ENCODE measurements around the gene YLPM1. TPM values are rescaled to one million over a fixed set of nuclear protein-coding genes. Genes with fewer than 3 reads are reported as not detected.

The YLPM1 gene, protein sequence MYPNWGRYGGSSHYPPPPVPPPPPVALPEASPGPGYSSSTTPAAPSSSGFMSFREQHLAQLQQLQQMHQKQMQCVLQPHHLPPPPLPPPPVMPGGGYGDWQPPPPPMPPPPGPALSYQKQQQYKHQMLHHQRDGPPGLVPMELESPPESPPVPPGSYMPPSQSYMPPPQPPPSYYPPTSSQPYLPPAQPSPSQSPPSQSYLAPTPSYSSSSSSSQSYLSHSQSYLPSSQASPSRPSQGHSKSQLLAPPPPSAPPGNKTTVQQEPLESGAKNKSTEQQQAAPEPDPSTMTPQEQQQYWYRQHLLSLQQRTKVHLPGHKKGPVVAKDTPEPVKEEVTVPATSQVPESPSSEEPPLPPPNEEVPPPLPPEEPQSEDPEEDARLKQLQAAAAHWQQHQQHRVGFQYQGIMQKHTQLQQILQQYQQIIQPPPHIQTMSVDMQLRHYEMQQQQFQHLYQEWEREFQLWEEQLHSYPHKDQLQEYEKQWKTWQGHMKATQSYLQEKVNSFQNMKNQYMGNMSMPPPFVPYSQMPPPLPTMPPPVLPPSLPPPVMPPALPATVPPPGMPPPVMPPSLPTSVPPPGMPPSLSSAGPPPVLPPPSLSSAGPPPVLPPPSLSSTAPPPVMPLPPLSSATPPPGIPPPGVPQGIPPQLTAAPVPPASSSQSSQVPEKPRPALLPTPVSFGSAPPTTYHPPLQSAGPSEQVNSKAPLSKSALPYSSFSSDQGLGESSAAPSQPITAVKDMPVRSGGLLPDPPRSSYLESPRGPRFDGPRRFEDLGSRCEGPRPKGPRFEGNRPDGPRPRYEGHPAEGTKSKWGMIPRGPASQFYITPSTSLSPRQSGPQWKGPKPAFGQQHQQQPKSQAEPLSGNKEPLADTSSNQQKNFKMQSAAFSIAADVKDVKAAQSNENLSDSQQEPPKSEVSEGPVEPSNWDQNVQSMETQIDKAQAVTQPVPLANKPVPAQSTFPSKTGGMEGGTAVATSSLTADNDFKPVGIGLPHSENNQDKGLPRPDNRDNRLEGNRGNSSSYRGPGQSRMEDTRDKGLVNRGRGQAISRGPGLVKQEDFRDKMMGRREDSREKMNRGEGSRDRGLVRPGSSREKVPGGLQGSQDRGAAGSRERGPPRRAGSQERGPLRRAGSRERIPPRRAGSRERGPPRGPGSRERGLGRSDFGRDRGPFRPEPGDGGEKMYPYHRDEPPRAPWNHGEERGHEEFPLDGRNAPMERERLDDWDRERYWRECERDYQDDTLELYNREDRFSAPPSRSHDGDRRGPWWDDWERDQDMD (N-terminal part only)
- total RNA-seq: 20.5 and 21.8 TPM in 2 replicates

GRCh38 chr14:74762917-74763802 is at the start of gene YLPM1:
Gene YLPM1 (plus strand): TSS chr14:74763316. CDS start chr14:74763490, 174 bp downstream.

GRCh38 chr14:74875941-74876913 is 113.1 kb downstream of the YLPM1 start, which contains the start of gene PROX2:
Gene PROX2 (minus strand): TSS chr14:74876145. CDS start chr14:74863834, 12,311 bp downstream.

DNA sequence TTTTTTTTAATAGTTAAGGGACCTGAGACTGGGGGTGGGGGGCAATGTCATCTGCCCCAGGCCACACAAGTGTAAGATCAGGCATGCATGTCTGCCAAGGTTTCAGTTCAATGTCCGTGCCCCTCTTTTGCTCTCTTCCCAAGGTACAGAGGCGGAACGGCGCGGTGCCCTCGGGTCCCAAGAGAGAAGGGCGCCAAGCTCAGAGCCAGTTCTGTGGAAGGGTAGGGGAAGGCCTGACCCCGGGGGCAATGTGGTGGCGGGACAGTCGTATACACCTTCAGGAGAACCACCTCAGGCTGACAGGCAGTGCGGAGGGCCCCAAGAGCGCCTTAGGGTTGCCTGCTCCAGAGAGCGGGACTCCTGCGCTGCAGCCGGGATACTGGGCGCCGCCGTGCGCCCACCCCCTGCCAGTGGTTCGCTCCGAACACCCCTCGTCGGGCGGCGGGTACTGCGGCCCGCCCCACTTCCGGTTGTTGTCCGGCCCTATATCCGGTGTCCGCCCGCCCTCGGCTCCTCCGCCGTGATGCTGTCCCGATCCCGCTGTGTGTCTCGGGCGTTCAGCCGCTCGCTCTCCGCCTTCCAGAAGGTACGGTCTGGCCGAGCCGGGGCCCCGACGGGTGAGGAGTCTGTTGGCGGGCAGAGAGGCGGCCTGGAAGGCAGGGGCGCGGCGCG is 118.5 kb downstream of the YLPM1 start, which contains the start of gene DLST:
DLST (plus strand) TSS at position 486 of the 672 bp plus-strand sequence; CDS start at position 524, 38 bp downstream.

Other genes starting within 250 kb of the YLPM1 start
- 137 and 138 TPM in 2 replicates for gene LTBP2, start 151.1 kb upstream of the YLPM1 start, total RNA-seq
- gene AREL1, start 50.2 kb upstream of the YLPM1 start, total RNA-seq: 16.8 and 24.5 TPM in 2 replicates
- 28.8 and 36.8 TPM in 2 replicates for gene FCF1, start 50.2 kb upstream of the YLPM1 start, total RNA-seq
- gene PROX2, start 112.8 kb downstream of the YLPM1 start, total RNA-seq: not detected in 2 replicates
- 63.0 and 71.6 TPM in 2 replicates for gene DLST, start 118.6 kb downstream of the YLPM1 start, total RNA-seq
- 11.1 and 14.0 TPM in 2 replicates for gene RPS6KL1, start 159.9 kb downstream of the YLPM1 start, total RNA-seq
- 92.6 and 124 TPM in 2 replicates for gene PGF, start 192.3 kb downstream of the YLPM1 start, total RNA-seq
- gene EIF2B2, start 239.6 kb downstream of the YLPM1 start, total RNA-seq: 86.7 and 94.4 TPM in 2 replicates